Liver (tissue), 9 donors: ENCODE data around the gene KCNQ1. TPM values are rescaled to one million over a fixed set of nuclear protein-coding genes. Genes with fewer than 3 reads are reported as not detected.

Source experiments
- DNase-seq: peaks from one replicate; pipeline ENCODE4 v3.0.0-alpha.2; 2017; ENCODE audit warnings: low spot score
- H3K27ac ChIP-seq, 2 donors: one replicate each; pipeline ENCODE4 v1.7.0; 2013; ENCODE audit warnings: inconsistent platforms in 2 of 2, low read length in 2 of 2, control low read depth in 1 of 2, low read depth in 1 of 2, mild to moderate bottlenecking in 1 of 2
- H3K27me3 ChIP-seq, 4 donors: one replicate each; pipeline versions ENCODE4 v1.6.1 to v1.7.0; 2013; ENCODE audit warnings: low read length in 3 of 4, inconsistent platforms in 1 of 4, mild to moderate bottlenecking in 1 of 4, moderate library complexity in 1 of 4; ENCODE audit not compliant: control insufficient read depth in 4 of 4, insufficient read depth in 4 of 4
- H3K36me3 ChIP-seq, 4 donors: one replicate each; pipeline versions ENCODE4 v1.6.1 to v1.7.0; 2013; ENCODE audit warnings: low read length in 3 of 4, mild to moderate bottlenecking in 3 of 4, low read depth in 1 of 4, moderate library complexity in 1 of 4; ENCODE audit not compliant: control insufficient read depth in 4 of 4, insufficient read depth in 3 of 4
- H3K4me1 ChIP-seq, 4 donors: one replicate each; pipeline versions ENCODE4 v1.6.1 to v1.7.0; 2013; ENCODE audit warnings: low read length in 3 of 4, mild to moderate bottlenecking in 3 of 4, moderate library complexity in 1 of 4; ENCODE audit not compliant: control insufficient read depth in 4 of 4, insufficient read depth in 4 of 4
- H3K4me3 ChIP-seq, 3 donors: one replicate each; pipeline versions ENCODE4 v1.6.1 to v1.7.0; 2013; ENCODE audit warnings: low read length in 3 of 3, control low read depth in 1 of 3, low read depth in 1 of 3, mild to moderate bottlenecking in 1 of 3
- H3K9ac ChIP-seq, 2 donors: one replicate each; pipeline ENCODE4 v1.7.0; 2013; ENCODE audit warnings: low read length in 2 of 2, mild to moderate bottlenecking in 2 of 2, moderate library complexity in 2 of 2, control low read depth in 1 of 2, low read depth in 1 of 2
- H3K9me3 ChIP-seq, 4 donors: one replicate each; pipeline versions ENCODE4 v1.6.1 to v1.7.0; 2013; ENCODE audit warnings: low read length in 3 of 4; ENCODE audit not compliant: control insufficient read depth in 4 of 4
- EGR1 ChIP-seq, 2 donors: IDR thresholded peaks; 2 replicates each; pipeline ENCODE4 v1.6.1; 2016 to 2018; ENCODE audit warnings: antibody characterized with exemption in 2 of 2, low read depth in 2 of 2
- FOXA1 ChIP-seq: IDR thresholded peaks from 2 replicates; pipeline ENCODE4 v1.6.1; 2016; ENCODE audit warnings: antibody characterized with exemption
- FOXA2 ChIP-seq: IDR thresholded peaks from 2 replicates; pipeline ENCODE4 v1.6.1; 2016; ENCODE audit warnings: antibody characterized with exemption
- GABPA ChIP-seq, 2 donors: IDR thresholded peaks in 1 of 2; conservative IDR thresholded peaks in 1 of 2; 2 replicates each; pipeline ENCODE4 v1.6.1; 2016; ENCODE audit warnings: antibody characterized with exemption in 2 of 2, mild to moderate bottlenecking in 1 of 2, moderate library complexity in 1 of 2
- HNF4A ChIP-seq, 2 donors: conservative IDR thresholded peaks; 2 replicates each; pipeline ENCODE4 v1.6.1; 2016; ENCODE audit warnings: antibody characterized with exemption in 2 of 2, mild to moderate bottlenecking in 2 of 2
- HNF4G ChIP-seq: IDR thresholded peaks from 2 replicates; pipeline ENCODE4 v1.6.1; 2016; ENCODE audit warnings: antibody characterized with exemption
- JUND ChIP-seq, 2 donors: IDR thresholded peaks; 2 replicates each; pipeline ENCODE4 v1.6.1; 2016; ENCODE audit warnings: antibody characterized with exemption in 2 of 2
- NR2F2 ChIP-seq: IDR thresholded peaks from 2 replicates; pipeline ENCODE4 v1.6.1; 2016; ENCODE audit warnings: antibody characterized with exemption
- RAD21 ChIP-seq, 2 donors: IDR thresholded peaks; 2 replicates each; pipeline ENCODE4 v1.6.1; 2016; ENCODE audit warnings: antibody characterized with exemption in 2 of 2, mild to moderate bottlenecking in 2 of 2
- RXRA ChIP-seq, 2 donors: IDR thresholded peaks; 2 replicates each; pipeline ENCODE4 v1.6.1; 2017 to 2018; ENCODE audit warnings: antibody characterized with exemption in 2 of 2, mild to moderate bottlenecking in 1 of 2
- SP1 ChIP-seq: IDR thresholded peaks from 2 replicates; pipeline ENCODE4 v1.6.1; 2018; ENCODE audit warnings: antibody characterized with exemption, mild to moderate bottlenecking
- TAF1 ChIP-seq: conservative IDR thresholded peaks from 2 replicates; pipeline ENCODE4 v1.6.1; 2016; ENCODE audit warnings: antibody characterized with exemption, mild to moderate bottlenecking
- YY1 ChIP-seq: IDR thresholded peaks from 2 replicates; pipeline ENCODE4 v1.6.1; 2016; ENCODE audit warnings: antibody characterized with exemption, mild to moderate bottlenecking
- WGBS: extraction: QIAGEN DNeasy Blood & Tissue Kit; methylation state at CpG from one replicate; pipeline ENCODE4 v1.1.7; 2013; 5-methylcytosine and 5-hydroxymethylcytosine counted together
- polyA plus RNA-seq, 2 donors: library from polyadenylated mRNA; stranded (reverse) in 1 of 2; unstranded in 1 of 2; fragments of 200-250 nt in 1 of 2; fragments of >200 nt in 1 of 2; fragmentation: Nextera tagmentation in 1 of 2; extraction: Ambion mirVana in 1 of 2; gene quantifications; one replicate each; pipeline versions ENCODE4 v1.2.1 to v1.2.3, GENCODE V29; 2013 to 2015
- total RNA-seq, 2 donors: library from RNA; depleted of rRNA; stranded (reverse); fragments of >200 nt; gene quantifications; one replicate each; pipeline ENCODE4 v1.2.3, GENCODE V29; 2014
- TF ChIP-seq, protein P1 (sequence below): IDR thresholded peaks from 2 replicates; pipeline ENCODE4 v1.6.1; 2016; ENCODE audit warnings: antibody characterized with exemption
- TF ChIP-seq, protein P2 (sequence below): IDR thresholded peaks from 2 replicates; pipeline ENCODE4 v1.6.1; 2016; ENCODE audit warnings: antibody characterized with exemption
- TF ChIP-seq, protein P3 (sequence below): IDR thresholded peaks from 2 replicates; pipeline ENCODE4 v1.6.1; 2016; ENCODE audit warnings: antibody characterized with exemption
- TF ChIP-seq, protein P4 (sequence below): fragments of 150-350 bp; IDR thresholded peaks from 2 replicates; pipeline ENCODE4 v1.5.1; 2017; ENCODE audit warnings: improper control_type of control experiment, low read depth, low read length; ENCODE audit not compliant: missing input control
- TF ChIP-seq, protein P5 (sequence below): IDR thresholded peaks from 2 replicates; pipeline ENCODE4 v1.6.1; 2016; ENCODE audit warnings: antibody characterized with exemption, mild to moderate bottlenecking
- donor health status: healthy.
- donor health status: healthy.
- donor health status: healthy.
- donor health status: healthy.
- donor health status: healthy.

Gene KCNQ1
- total and polyA plus RNA-seq, 4 donors, result 0.31 to 2.2 (median 1.5) TPM

DNA sequence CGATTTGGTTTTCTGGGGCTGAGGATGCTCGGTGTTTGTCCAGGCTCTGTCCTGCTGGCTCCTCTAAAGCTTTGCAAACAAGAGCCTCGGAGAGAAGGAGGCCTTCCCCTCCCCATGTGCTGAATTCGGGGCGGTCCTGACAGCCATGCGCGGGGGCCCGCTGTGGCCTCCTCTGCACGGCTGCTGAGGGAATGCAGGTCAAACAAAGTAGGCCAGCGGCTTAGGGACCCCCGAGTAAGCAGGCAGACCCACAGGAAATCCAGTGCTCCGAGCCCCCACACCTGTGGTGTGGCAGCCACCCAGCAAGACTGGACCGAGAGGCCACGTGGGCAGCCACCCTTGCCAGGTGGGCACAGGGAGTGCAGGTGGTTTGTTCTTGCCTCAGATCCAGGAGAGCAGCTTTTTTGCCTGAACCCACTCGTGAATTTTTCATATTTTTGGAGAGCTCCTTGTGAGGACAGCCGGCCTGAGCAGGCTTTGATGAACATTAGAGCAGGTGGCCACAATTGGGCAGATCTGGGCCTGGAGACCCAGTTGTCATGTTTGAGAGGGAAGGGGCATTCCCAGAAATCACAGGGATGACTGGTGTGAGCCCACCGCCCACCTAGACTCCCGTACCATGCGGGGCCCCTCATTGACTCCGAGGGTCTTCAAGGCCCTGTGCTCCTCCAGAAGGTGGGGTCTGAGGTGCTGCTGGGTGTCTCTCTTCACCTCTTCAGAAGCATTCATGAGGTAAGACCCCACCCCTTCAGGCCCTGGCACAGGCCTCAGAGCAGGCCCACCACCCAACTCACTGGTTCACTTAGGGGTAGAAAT is 298.0 kb downstream of the KCNQ1 start:
- H3K9me3 ChIP-seq, result no peaks in the 10 kb centered on the region
- no peak overlapping the region for H3K4me3 ChIP-seq
- TF ChIP-seq HNF4A (conservative IDR thresholded peaks at IDR 0.05) (no peak), SP1 (no peak), FOXA2 (no peak), EGR1 (IDR thresholded peaks at IDR 0.05; ENCODE audit: low read depth in 2 of 2) (no peak), JUND (IDR thresholded peaks at IDR 0.05) (no peak), TAF1 (no peak), GABPA (IDR thresholded peaks at IDR 0.05 in 1 of 2, conservative IDR thresholded peaks at IDR 0.05 in 1 of 2) (no peak), FOXA1 (no peak), RAD21 (IDR thresholded peaks at IDR 0.05) (no peak), NR2F2 (no peak), RXRA (IDR thresholded peaks at IDR 0.05) (no peak), YY1 (no peak), HNF4G (no peak)
- TF ChIP-seq, protein P1, sequence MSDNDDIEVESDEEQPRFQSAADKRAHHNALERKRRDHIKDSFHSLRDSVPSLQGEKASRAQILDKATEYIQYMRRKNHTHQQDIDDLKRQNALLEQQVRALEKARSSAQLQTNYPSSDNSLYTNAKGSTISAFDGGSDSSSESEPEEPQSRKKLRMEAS, result no peak
- TF ChIP-seq, protein P2, sequence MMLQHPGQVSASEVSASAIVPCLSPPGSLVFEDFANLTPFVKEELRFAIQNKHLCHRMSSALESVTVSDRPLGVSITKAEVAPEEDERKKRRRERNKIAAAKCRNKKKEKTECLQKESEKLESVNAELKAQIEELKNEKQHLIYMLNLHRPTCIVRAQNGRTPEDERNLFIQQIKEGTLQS, result no peak
- TF ChIP-seq, protein P3, sequence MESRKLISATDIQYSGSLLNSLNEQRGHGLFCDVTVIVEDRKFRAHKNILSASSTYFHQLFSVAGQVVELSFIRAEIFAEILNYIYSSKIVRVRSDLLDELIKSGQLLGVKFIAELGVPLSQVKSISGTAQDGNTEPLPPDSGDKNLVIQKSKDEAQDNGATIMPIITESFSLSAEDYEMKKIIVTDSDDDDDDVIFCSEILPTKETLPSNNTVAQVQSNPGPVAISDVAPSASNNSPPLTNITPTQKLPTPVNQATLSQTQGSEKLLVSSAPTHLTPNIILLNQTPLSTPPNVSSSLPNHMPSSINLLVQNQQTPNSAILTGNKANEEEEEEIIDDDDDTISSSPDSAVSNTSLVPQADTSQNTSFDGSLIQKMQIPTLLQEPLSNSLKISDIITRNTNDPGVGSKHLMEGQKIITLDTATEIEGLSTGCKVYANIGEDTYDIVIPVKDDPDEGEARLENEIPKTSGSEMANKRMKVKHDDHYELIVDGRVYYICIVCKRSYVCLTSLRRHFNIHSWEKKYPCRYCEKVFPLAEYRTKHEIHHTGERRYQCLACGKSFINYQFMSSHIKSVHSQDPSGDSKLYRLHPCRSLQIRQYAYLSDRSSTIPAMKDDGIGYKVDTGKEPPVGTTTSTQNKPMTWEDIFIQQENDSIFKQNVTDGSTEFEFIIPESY, result no peak
- TF ChIP-seq, protein P4, sequence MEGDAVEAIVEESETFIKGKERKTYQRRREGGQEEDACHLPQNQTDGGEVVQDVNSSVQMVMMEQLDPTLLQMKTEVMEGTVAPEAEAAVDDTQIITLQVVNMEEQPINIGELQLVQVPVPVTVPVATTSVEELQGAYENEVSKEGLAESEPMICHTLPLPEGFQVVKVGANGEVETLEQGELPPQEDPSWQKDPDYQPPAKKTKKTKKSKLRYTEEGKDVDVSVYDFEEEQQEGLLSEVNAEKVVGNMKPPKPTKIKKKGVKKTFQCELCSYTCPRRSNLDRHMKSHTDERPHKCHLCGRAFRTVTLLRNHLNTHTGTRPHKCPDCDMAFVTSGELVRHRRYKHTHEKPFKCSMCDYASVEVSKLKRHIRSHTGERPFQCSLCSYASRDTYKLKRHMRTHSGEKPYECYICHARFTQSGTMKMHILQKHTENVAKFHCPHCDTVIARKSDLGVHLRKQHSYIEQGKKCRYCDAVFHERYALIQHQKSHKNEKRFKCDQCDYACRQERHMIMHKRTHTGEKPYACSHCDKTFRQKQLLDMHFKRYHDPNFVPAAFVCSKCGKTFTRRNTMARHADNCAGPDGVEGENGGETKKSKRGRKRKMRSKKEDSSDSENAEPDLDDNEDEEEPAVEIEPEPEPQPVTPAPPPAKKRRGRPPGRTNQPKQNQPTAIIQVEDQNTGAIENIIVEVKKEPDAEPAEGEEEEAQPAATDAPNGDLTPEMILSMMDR, result no peak
- TF ChIP-seq, protein P5, sequence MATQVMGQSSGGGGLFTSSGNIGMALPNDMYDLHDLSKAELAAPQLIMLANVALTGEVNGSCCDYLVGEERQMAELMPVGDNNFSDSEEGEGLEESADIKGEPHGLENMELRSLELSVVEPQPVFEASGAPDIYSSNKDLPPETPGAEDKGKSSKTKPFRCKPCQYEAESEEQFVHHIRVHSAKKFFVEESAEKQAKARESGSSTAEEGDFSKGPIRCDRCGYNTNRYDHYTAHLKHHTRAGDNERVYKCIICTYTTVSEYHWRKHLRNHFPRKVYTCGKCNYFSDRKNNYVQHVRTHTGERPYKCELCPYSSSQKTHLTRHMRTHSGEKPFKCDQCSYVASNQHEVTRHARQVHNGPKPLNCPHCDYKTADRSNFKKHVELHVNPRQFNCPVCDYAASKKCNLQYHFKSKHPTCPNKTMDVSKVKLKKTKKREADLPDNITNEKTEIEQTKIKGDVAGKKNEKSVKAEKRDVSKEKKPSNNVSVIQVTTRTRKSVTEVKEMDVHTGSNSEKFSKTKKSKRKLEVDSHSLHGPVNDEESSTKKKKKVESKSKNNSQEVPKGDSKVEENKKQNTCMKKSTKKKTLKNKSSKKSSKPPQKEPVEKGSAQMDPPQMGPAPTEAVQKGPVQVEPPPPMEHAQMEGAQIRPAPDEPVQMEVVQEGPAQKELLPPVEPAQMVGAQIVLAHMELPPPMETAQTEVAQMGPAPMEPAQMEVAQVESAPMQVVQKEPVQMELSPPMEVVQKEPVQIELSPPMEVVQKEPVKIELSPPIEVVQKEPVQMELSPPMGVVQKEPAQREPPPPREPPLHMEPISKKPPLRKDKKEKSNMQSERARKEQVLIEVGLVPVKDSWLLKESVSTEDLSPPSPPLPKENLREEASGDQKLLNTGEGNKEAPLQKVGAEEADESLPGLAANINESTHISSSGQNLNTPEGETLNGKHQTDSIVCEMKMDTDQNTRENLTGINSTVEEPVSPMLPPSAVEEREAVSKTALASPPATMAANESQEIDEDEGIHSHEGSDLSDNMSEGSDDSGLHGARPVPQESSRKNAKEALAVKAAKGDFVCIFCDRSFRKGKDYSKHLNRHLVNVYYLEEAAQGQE, result no peak
- H3K27me3 ChIP-seq, result no peaks in the 10 kb centered on the region
- DNase-seq, result no peak
- no peak overlapping the region for H3K27ac ChIP-seq
- H3K9ac ChIP-seq, result no peak overlapping the region
- H3K4me1 ChIP-seq, result no peaks in the 10 kb centered on the region
- 81% methylated on average over 20 of the region's 20 CpGs for WGBS
- no peaks in the 10 kb centered on the region for H3K36me3 ChIP-seq
